GM12874 (cell line): ENCODE results near the gene SMOC1.

Source experiments
- CTCF ChIP-seq: IDR thresholded peaks from 2 replicates; pipeline ENCODE4 v1.5.1; 2011; ENCODE audit warnings: low read depth, mild to moderate bottlenecking, control low read depth, low read length, moderate library complexity; ENCODE audit not compliant: insufficient read depth

Gene SMOC1

GRCh38 chr14:70013271-70013873 is 134.2 kb downstream of the SMOC1 start:
- TF ChIP-seq CTCF = peak; percentile 88

- no peak for TF ChIP-seq CTCF
Observed at GRCh38 chr14:70014406-70015095, 135.3 kb downstream of the SMOC1 start.

GRCh38 chr14:70018230-70018629 is 139.0 kb downstream of the SMOC1 start:
- no peak for TF ChIP-seq CTCF

- TF ChIP-seq CTCF = no peak
Observed at GRCh38 chr14:70018713-70019211, 139.5 kb downstream of the SMOC1 start.

- TF ChIP-seq CTCF = no peak
Observed at GRCh38 chr14:70019695-70020094, 140.5 kb downstream of the SMOC1 start.

- no peak for TF ChIP-seq CTCF
Observed at GRCh38 chr14:70020352-70021170, 141.3 kb downstream of the SMOC1 start.

GRCh38 chr14:70021548-70022220 is 142.5 kb downstream of the SMOC1 start:
- TF ChIP-seq CTCF = no peak
